Measurements from ENCODE around the gene SSC5D.

The SSC5D gene

GRCh38 chr19:55554302-55554701 is 66.1 kb downstream of the SSC5D start:
- no peak for DNase-seq (ENCODE audit: low read depth)
- TF ChIP-seq, protein P1, sequence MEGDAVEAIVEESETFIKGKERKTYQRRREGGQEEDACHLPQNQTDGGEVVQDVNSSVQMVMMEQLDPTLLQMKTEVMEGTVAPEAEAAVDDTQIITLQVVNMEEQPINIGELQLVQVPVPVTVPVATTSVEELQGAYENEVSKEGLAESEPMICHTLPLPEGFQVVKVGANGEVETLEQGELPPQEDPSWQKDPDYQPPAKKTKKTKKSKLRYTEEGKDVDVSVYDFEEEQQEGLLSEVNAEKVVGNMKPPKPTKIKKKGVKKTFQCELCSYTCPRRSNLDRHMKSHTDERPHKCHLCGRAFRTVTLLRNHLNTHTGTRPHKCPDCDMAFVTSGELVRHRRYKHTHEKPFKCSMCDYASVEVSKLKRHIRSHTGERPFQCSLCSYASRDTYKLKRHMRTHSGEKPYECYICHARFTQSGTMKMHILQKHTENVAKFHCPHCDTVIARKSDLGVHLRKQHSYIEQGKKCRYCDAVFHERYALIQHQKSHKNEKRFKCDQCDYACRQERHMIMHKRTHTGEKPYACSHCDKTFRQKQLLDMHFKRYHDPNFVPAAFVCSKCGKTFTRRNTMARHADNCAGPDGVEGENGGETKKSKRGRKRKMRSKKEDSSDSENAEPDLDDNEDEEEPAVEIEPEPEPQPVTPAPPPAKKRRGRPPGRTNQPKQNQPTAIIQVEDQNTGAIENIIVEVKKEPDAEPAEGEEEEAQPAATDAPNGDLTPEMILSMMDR (IDR thresholded peaks at IDR 0.05; ENCODE audit: low read length, missing control alignments): no peak
- no peak overlapping the region for H3K4me3 ChIP-seq (replicated peaks; ENCODE audit: low read depth, low read length)

- H3K4me3 ChIP-seq (replicated peaks; ENCODE audit: low read depth, low read length): no peak overlapping the region
- TF ChIP-seq, protein P1 (IDR thresholded peaks at IDR 0.05; ENCODE audit: low read length, missing control alignments): no peak
- no peak for DNase-seq (ENCODE audit: low read depth)
Observed at GRCh38 chr19:55554741-55555152, 66.5 kb downstream of the SSC5D start.

- no peak overlapping the region for H3K4me3 ChIP-seq (replicated peaks; ENCODE audit: low read depth, low read length)
- TF ChIP-seq, protein P1 (IDR thresholded peaks at IDR 0.05; ENCODE audit: low read length, missing control alignments): no peak
- no peak for DNase-seq (ENCODE audit: low read depth)
Observed at GRCh38 chr19:55559684-55560083, 71.4 kb downstream of the SSC5D start.

DNA sequence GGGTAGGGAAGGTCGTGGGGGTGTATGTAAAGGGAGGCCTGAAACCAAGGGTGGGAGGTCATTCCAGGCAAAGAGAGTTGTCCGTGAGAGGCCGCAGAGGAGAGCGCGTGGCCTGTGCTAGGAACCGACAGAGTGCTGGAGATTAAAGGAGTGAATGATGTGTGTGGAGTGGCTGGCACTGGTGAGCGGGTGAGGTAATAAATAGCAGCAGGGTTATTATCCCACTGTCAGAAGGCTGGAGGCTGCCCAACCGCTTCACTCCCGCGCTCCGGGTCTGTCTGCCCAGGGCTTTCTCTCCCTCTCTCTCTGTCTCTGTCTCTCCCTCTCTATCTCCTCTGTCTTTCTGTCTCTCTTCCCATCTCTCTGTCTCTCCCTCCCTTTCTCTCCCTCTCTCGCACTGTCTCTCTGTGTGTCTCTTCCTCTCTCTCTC is 75.0 kb downstream of the SSC5D start:
- TF ChIP-seq, protein P1 (IDR thresholded peaks at IDR 0.05; ENCODE audit: low read length, missing control alignments): no peak
- H3K4me3 ChIP-seq (replicated peaks; ENCODE audit: low read depth, low read length): no peak overlapping the region
- DNase-seq (ENCODE audit: low read depth): peak; percentile 33

DNA sequence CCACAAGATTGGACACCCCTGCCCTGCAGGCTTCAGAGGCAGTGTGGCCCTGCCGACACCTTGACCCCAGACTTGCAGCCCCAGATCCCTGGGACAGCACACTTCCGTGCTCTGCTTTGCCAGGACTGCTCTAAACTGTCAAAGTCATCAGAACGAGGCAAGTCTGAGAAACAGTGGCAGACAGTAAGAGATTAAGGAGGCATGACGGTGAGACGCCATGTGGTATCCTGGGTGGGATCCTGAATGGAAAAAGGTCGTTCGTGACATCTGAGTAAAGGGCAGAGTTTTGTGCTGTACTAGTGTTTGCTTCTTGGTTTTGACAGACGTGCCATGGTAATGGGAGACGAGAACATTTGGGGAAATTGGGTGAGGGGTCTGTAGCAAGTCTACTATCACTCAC is 78.6 kb downstream of the SSC5D start:
- no peak for DNase-seq (ENCODE audit: low read depth)
- TF ChIP-seq, protein P1 (IDR thresholded peaks at IDR 0.05; ENCODE audit: low read length, missing control alignments): no peak
- H3K4me3 ChIP-seq (replicated peaks; ENCODE audit: low read depth, low read length): no peak overlapping the region

DNA sequence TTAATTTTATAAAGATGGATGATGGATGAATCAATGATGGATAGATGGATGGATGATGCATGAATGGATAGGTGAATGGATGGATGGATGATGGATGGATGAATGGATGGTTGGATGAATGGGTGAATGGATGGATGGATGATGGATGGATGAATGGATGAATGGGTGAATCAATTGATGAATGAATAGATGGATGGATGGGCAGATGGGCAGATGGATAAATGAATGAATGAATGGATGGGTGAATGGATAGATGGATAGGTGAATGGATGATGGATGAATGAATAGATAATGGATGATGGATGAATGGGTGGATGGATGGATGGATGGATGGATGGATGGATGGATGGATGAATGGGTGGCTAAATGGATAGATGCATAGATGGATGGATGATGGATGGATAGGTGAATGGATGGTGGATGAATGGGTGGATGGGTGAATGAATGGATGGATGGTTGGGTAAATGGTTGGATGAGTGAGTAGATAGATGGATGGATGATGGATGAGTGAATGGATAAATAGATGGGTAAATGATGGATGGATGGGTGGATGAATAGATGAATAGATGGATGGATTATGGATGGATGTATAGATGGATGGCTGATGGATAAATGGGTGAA is 79.6 kb downstream of the SSC5D start:
- TF ChIP-seq, protein P1 (IDR thresholded peaks at IDR 0.05; ENCODE audit: low read length, missing control alignments): no peak
- DNase-seq (ENCODE audit: low read depth): no peak

More for the DNA sequence above, 79.6 kb downstream of the SSC5D start:
- H3K4me3 ChIP-seq (replicated peaks; ENCODE audit: low read depth, low read length): no peak overlapping the region
